ENCODE measurements around the gene CRPPA.

GRCh38 chr7:16462431-16462889, 41.1 kb upstream of the CRPPA start:
- TF ChIP-seq CTCF (IDR thresholded peaks at IDR 0.05; ENCODE audit: poor library complexity) = no peak
- no peak for TF ChIP-seq EZH2 (IDR thresholded peaks at IDR 0.05; ENCODE audit: borderline replicate concordance)
- TF ChIP-seq EZH2phosphoT487 (IDR thresholded peaks at IDR 0.05; ENCODE audit: low read depth, severe bottlenecking, unreplicated experiment) = no peak
